Stomach (tissue), 4 donors: Measurements from ENCODE around the gene NCOR1.

Source experiments
- POLR2A ChIP-seq, 4 donors: fragments of 450-650 bp; IDR thresholded peaks; one replicate each; pipeline ENCODE4 v1.6.1; 2016; ENCODE audit warnings: antibody characterized with exemption in 4 of 4, control low read depth in 2 of 4, mild to moderate bottlenecking in 1 of 4, moderate library complexity in 1 of 4
- POLR2AphosphoS5 ChIP-seq, 3 donors: sonication (generic); formaldehyde crosslinking; IDR thresholded peaks; one replicate each; pipeline ENCODE4 v1.6.1; 2016; ENCODE audit warnings: antibody characterized with exemption in 3 of 3
- TF ChIP-seq, protein P1 (sequence below), 7 experiments: fragments of 450-650 bp in 4 of 7; fragments of 200-600 bp in 3 of 7; sonication (generic) in 3 of 7; IDR thresholded peaks; one replicate each; pipeline ENCODE4 v1.5.1; 2016 to 2019; ENCODE audit warnings: antibody characterized with exemption in 7 of 7, control low read depth in 2 of 7, mild to moderate bottlenecking in 1 of 7

DNA sequence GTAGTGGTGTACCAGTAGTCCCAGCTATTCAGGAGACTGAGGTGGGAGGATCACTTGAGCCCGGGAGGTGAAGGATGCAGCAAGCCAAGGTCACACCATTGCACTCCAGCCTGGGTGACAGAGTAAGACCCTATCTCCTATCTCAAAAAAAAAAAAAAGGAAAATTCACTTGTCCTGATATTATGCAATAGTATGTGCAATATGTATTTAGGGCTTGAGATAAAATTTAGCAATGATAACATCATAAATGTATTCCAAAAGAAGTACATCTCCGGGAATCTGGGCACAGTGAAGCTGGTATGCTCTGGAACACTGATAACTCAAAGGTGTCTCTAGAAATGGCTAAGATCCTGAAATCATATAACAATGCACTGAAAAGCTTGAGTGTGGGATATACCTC is 74.5 kb downstream of the NCOR1 start:
- TF ChIP-seq, protein P1, sequence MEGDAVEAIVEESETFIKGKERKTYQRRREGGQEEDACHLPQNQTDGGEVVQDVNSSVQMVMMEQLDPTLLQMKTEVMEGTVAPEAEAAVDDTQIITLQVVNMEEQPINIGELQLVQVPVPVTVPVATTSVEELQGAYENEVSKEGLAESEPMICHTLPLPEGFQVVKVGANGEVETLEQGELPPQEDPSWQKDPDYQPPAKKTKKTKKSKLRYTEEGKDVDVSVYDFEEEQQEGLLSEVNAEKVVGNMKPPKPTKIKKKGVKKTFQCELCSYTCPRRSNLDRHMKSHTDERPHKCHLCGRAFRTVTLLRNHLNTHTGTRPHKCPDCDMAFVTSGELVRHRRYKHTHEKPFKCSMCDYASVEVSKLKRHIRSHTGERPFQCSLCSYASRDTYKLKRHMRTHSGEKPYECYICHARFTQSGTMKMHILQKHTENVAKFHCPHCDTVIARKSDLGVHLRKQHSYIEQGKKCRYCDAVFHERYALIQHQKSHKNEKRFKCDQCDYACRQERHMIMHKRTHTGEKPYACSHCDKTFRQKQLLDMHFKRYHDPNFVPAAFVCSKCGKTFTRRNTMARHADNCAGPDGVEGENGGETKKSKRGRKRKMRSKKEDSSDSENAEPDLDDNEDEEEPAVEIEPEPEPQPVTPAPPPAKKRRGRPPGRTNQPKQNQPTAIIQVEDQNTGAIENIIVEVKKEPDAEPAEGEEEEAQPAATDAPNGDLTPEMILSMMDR (IDR thresholded peaks at IDR 0.05) = no peak
- no peak for TF ChIP-seq POLR2AphosphoS5 (IDR thresholded peaks at IDR 0.05)
- no peak for TF ChIP-seq POLR2A (IDR thresholded peaks at IDR 0.05)
